Activated T-helper 17 cell treated with anti-CD3 and anti-CD28 coated beads, Interleukin-2, amount 50 U/mL, for 72 hours (primary cell): ENCODE data around the gene BZW1. TPM values are rescaled to one million over a fixed set of nuclear protein-coding genes. Genes with fewer than 3 reads are reported as not detected.

Experiments
- ATAC-seq: fragments of 150-1000 bp; cut with Tn5 transposase; replicated peaks from 2 replicates; pipeline ENCODE4 v1.10.0; 2021; ENCODE audit warnings: mild to moderate bottlenecking, moderate library complexity
- H3K27ac Mint-ChIP-seq: one replicate; pipeline ENCODE4 v1.8.0; 2022; ENCODE audit warnings: mixed read lengths
- H3K27me3 Mint-ChIP-seq: one replicate; pipeline ENCODE4 v1.8.0; 2022; ENCODE audit warnings: mixed read lengths
- H3K36me3 Mint-ChIP-seq: one replicate; pipeline ENCODE4 v1.8.0; 2022; ENCODE audit warnings: low read depth, mild to moderate bottlenecking, mixed read lengths
- H3K4me1 Mint-ChIP-seq: one replicate; pipeline ENCODE4 v1.8.0; 2022; ENCODE audit warnings: mixed read lengths
- H3K4me3 Mint-ChIP-seq: one replicate; pipeline ENCODE4 v1.8.0; 2022; ENCODE audit warnings: mild to moderate bottlenecking, mixed read lengths
- H3K9me3 Mint-ChIP-seq: one replicate; pipeline ENCODE4 v1.8.0; 2022; ENCODE audit warnings: mixed read lengths
- total RNA-seq, 2 donors: library from RNA; stranded (reverse); gene quantifications; one replicate each; pipeline ENCODE4 v1.2.3, GENCODE V29; 2022

BZW1 gene
- 100 to 1,000 TPM; 365 to 482 TPM for total RNA-seq

- ATAC-seq: peak; percentile 74
- peaks cover 36% of the 10 kb centered on the region for H3K4me1 Mint-ChIP-seq
These were observed at the start of gene BZW1 for GRCh38 chr2:200811333-200812121. BZW1 (plus strand) TSS chr2:200811910; CDS start chr2:200813218, 1,308 bp downstream.

GRCh38 chr2:200762127-200762526 is 49.6 kb upstream of the BZW1 start:
- Mint-ChIP-seq H3K36me3 (no peaks in the 10 kb centered on the region), H3K9me3 (no peaks in the 10 kb centered on the region), H3K4me3 (no peak overlapping the region), H3K27ac (no peak overlapping the region), H3K4me1 (peaks cover 12% of the 10 kb centered on the region), H3K27me3 (peaks cover 17% of the 10 kb centered on the region)
- ATAC-seq: no peak

More at GRCh38 chr2:200811333-200812121, at the start of gene BZW1:
- Mint-ChIP-seq H3K9me3 (no peaks in the 10 kb centered on the region), H3K27me3 (no peaks in the 10 kb centered on the region), H3K27ac (peak within 1 kb of the TSS; percentile 99), H3K4me3 (peak within 1 kb of the TSS; percentile 99), H3K36me3 (peaks cover 61% of the 10 kb centered on the region)

- Mint-ChIP-seq H3K36me3 (no peaks in the 10 kb centered on the region), H3K27me3 (peaks cover 12% of the 10 kb centered on the region), H3K4me3 (no peak overlapping the region), H3K27ac (no peak overlapping the region), H3K9me3 (no peaks in the 10 kb centered on the region), H3K4me1 (peaks cover 12% of the 10 kb centered on the region)
- no peak for ATAC-seq
These were observed 48.3 kb upstream of the BZW1 start for GRCh38 chr2:200763422-200763821.

- H3K4me3 Mint-ChIP-seq: peak overlapping the region; percentile 54
- peaks cover 4% of the 10 kb centered on the region for H3K27me3 Mint-ChIP-seq
- no peaks in the 10 kb centered on the region for H3K36me3 Mint-ChIP-seq
- H3K4me1 Mint-ChIP-seq: peaks cover 12% of the 10 kb centered on the region
- no peaks in the 10 kb centered on the region for H3K9me3 Mint-ChIP-seq
- peak overlapping the region; percentile 88 for H3K27ac Mint-ChIP-seq
- peak; percentile 93 for ATAC-seq
These were observed 46.4 kb upstream of the BZW1 start for GRCh38 chr2:200765139-200765951.

GRCh38 chr2:200765995-200766660 is 45.6 kb upstream of the BZW1 start:
- Mint-ChIP-seq H3K27ac (peak overlapping the region; percentile 88), H3K4me1 (peaks cover 12% of the 10 kb centered on the region), H3K9me3 (no peaks in the 10 kb centered on the region), H3K4me3 (peak overlapping the region; percentile 54), H3K36me3 (no peaks in the 10 kb centered on the region), H3K27me3 (peaks cover 7% of the 10 kb centered on the region)
- no peak for ATAC-seq

- H3K4me3 Mint-ChIP-seq: no peak overlapping the region
- peaks cover 12% of the 10 kb centered on the region for H3K4me1 Mint-ChIP-seq
- peak overlapping the region; percentile 1 for H3K27ac Mint-ChIP-seq
- H3K27me3 Mint-ChIP-seq: peaks cover 4% of the 10 kb centered on the region
- no peak for ATAC-seq
- no peaks in the 10 kb centered on the region for H3K36me3 Mint-ChIP-seq
- no peaks in the 10 kb centered on the region for H3K9me3 Mint-ChIP-seq
These were observed 44.4 kb upstream of the BZW1 start for GRCh38 chr2:200767111-200767885.

GRCh38 chr2:200770847-200771246 is 40.9 kb upstream of the BZW1 start:
- H3K9me3 Mint-ChIP-seq: peaks cover 5% of the 10 kb centered on the region
- H3K4me3 Mint-ChIP-seq: no peak overlapping the region
- H3K36me3 Mint-ChIP-seq: no peaks in the 10 kb centered on the region
- ATAC-seq: no peak
- H3K27me3 Mint-ChIP-seq: peaks cover 7% of the 10 kb centered on the region
- peaks cover 5% of the 10 kb centered on the region for H3K4me1 Mint-ChIP-seq
- H3K27ac Mint-ChIP-seq: no peak overlapping the region

- no peak overlapping the region for H3K4me3 Mint-ChIP-seq
- H3K9me3 Mint-ChIP-seq: peaks cover 5% of the 10 kb centered on the region
- H3K27ac Mint-ChIP-seq: no peak overlapping the region
- H3K4me1 Mint-ChIP-seq: no peaks in the 10 kb centered on the region
- no peak for ATAC-seq
- H3K27me3 Mint-ChIP-seq: peaks cover 7% of the 10 kb centered on the region
- no peaks in the 10 kb centered on the region for H3K36me3 Mint-ChIP-seq
These were observed 39.1 kb upstream of the BZW1 start for GRCh38 chr2:200772620-200773019.

GRCh38 chr2:200773083-200773482 is 38.6 kb upstream of the BZW1 start:
- H3K4me1 Mint-ChIP-seq: no peaks in the 10 kb centered on the region
- no peaks in the 10 kb centered on the region for H3K36me3 Mint-ChIP-seq
- no peak overlapping the region for H3K4me3 Mint-ChIP-seq
- no peak for ATAC-seq
- H3K9me3 Mint-ChIP-seq: peaks cover 5% of the 10 kb centered on the region
- peaks cover 7% of the 10 kb centered on the region for H3K27me3 Mint-ChIP-seq
- H3K27ac Mint-ChIP-seq: no peak overlapping the region

- no peak overlapping the region for H3K4me3 Mint-ChIP-seq
- peaks cover 5% of the 10 kb centered on the region for H3K9me3 Mint-ChIP-seq
- no peaks in the 10 kb centered on the region for H3K36me3 Mint-ChIP-seq
- H3K27me3 Mint-ChIP-seq: peaks cover 7% of the 10 kb centered on the region
- no peak for ATAC-seq
- no peaks in the 10 kb centered on the region for H3K4me1 Mint-ChIP-seq
- H3K27ac Mint-ChIP-seq: no peak overlapping the region
These were observed 36.8 kb upstream of the BZW1 start for GRCh38 chr2:200774920-200775319.

GRCh38 chr2:200777275-200777674 is 34.4 kb upstream of the BZW1 start:
- H3K27me3 Mint-ChIP-seq: peaks cover 3% of the 10 kb centered on the region
- H3K4me1 Mint-ChIP-seq: no peaks in the 10 kb centered on the region
- H3K36me3 Mint-ChIP-seq: no peaks in the 10 kb centered on the region
- H3K4me3 Mint-ChIP-seq: no peak overlapping the region
- ATAC-seq: no peak
- H3K27ac Mint-ChIP-seq: no peak overlapping the region
- H3K9me3 Mint-ChIP-seq: peaks cover 5% of the 10 kb centered on the region

GRCh38 chr2:200778038-200778437 is 33.7 kb upstream of the BZW1 start:
- Mint-ChIP-seq H3K36me3 (no peaks in the 10 kb centered on the region), H3K9me3 (peaks cover 3% of the 10 kb centered on the region), H3K4me1 (no peaks in the 10 kb centered on the region), H3K4me3 (no peak overlapping the region), H3K27ac (no peak overlapping the region), H3K27me3 (peaks cover 1% of the 10 kb centered on the region)
- no peak for ATAC-seq

- Mint-ChIP-seq H3K4me1 (no peaks in the 10 kb centered on the region), H3K27ac (no peak overlapping the region), H3K9me3 (no peaks in the 10 kb centered on the region), H3K36me3 (no peaks in the 10 kb centered on the region), H3K4me3 (no peak overlapping the region), H3K27me3 (no peaks in the 10 kb centered on the region)
- ATAC-seq: no peak
These were observed 32.5 kb upstream of the BZW1 start for GRCh38 chr2:200779214-200779613.

- Mint-ChIP-seq H3K36me3 (no peaks in the 10 kb centered on the region), H3K4me1 (no peaks in the 10 kb centered on the region), H3K27me3 (no peaks in the 10 kb centered on the region), H3K27ac (no peak overlapping the region), H3K9me3 (no peaks in the 10 kb centered on the region), H3K4me3 (no peak overlapping the region)
- ATAC-seq: no peak
These were observed 30.1 kb upstream of the BZW1 start for GRCh38 chr2:200781616-200782015.
